HCT116 (cell line): Measurements from ENCODE around the gene CAPRIN1. TPM values are rescaled to one million over a fixed set of nuclear protein-coding genes. Genes with fewer than 3 reads are reported as not detected.

Experiments used
- ATAC-seq: fragments of 200-7000 bp; cut with Tn5 transposase; 2 replicates; pipeline ENCODE4 v1.9.1; 2020; ENCODE audit warnings: mild to moderate bottlenecking, moderate library complexity
- BruUV-seq: library from RNA; stranded (reverse); fragments of 400-500 nt; replicated peaks from 2 replicates; lab custom pipeline; 2021; lab: Mats Ljungman, UMichigan
- CTCF ChIA-PET: fragments of 300-600 bp; sonication (Branson Sonifier 250); formaldehyde crosslinking; loops from one replicate; lab custom pipeline; 2021; ENCODE audit warnings: antibody characterized with exemption; lab: Charles Lee
- POLR2A ChIA-PET: fragments of 300-600, 350-600 bp; sonication (Branson Sonifier 250); formaldehyde crosslinking; loops from one replicate; lab custom pipeline; 2021; ENCODE audit warnings: antibody characterized with exemption; lab: Charles Lee
- RAD21 ChIA-PET, 2 experiments: fragments of 300-600 bp; sonication (Branson Sonifier 250); formaldehyde crosslinking; loops; one replicate each; lab custom pipeline; 2023; ENCODE audit warnings: low total read pairs in 2 of 2; ENCODE audit not compliant: uncharacterized antibody in 2 of 2, unreplicated experiment in 2 of 2, low non-redundant PET in 1 of 2; lab: Charles Lee
- DNase-seq: peaks from one replicate; pipeline ENCODE4 v3.0.0-alpha.2; 2010; ENCODE audit warnings: low read depth, low spot score
- H2AFZ ChIP-seq: fragments of 200-600 bp; shearing (Covaris generic), sonication (generic); 2 replicates; pipeline ENCODE4 v1.6.1; 2017; ENCODE audit warnings: low read depth, mixed run types, mixed read lengths, antibody characterized with exemption, low read length; ENCODE audit not compliant: poor library complexity, severe bottlenecking
- H3K27ac ChIP-seq: 2 replicates; pipeline ENCODE4 v1.5.1; 2012; ENCODE audit warnings: low read depth, low read length
- H3K27me3 ChIP-seq: fragments of 200-600 bp; sonication (generic); 2 replicates; pipeline ENCODE4 v1.6.1; 2016; ENCODE audit warnings: mixed run types, low read length, mixed read lengths; ENCODE audit not compliant: insufficient read depth
- H3K36me3 ChIP-seq, 2 experiments: fragments of 200-500 bp in 1 of 2; fragments of 200-600 bp in 1 of 2; sonication (Bioruptor generic) in 1 of 2; sonication (generic) in 1 of 2; 2 replicates each; pipeline versions ENCODE4 v1.5.1 to v1.6.1; 2014 to 2016; ENCODE audit warnings: low read length in 2 of 2, inconsistent platforms in 1 of 2, mixed read lengths in 1 of 2, mixed run types in 1 of 2; ENCODE audit not compliant: insufficient read depth in 2 of 2, control insufficient read depth in 1 of 2
- H3K4me1 ChIP-seq, 2 experiments: fragments of 200-600 bp in 1 of 2; sonication (generic) in 1 of 2; 2 replicates each; pipeline versions ENCODE4 v1.5.1 to v1.6.1; 2012 to 2017; ENCODE audit warnings: low read length in 2 of 2, inconsistent platforms in 1 of 2, mild to moderate bottlenecking in 1 of 2, mixed read lengths in 1 of 2, mixed run types in 1 of 2, moderate library complexity in 1 of 2; ENCODE audit not compliant: insufficient read depth in 2 of 2, control insufficient read depth in 1 of 2
- H3K4me2 ChIP-seq: fragments of 200-600 bp; sonication (generic); 2 replicates; pipeline ENCODE4 v1.6.1; 2017; ENCODE audit warnings: mixed run types, low read length, mixed read lengths
- H3K4me3 ChIP-seq, 2 experiments: fragments of 200-600 bp in 1 of 2; sonication (generic) in 1 of 2; replicated peaks in 1 of 2; 2 replicates each; pipeline ENCODE4 v1.5.1; 2011 to 2016; ENCODE audit warnings: low read length in 2 of 2, control low read depth in 1 of 2, low read depth in 1 of 2, mild to moderate bottlenecking in 1 of 2, mixed read lengths in 1 of 2, mixed run types in 1 of 2
- H3K79me2 ChIP-seq: fragments of 200-600 bp; sonication (generic); 2 replicates; pipeline ENCODE4 v1.6.1; 2017; ENCODE audit warnings: mild to moderate bottlenecking, mixed run types, low read length, moderate library complexity, mixed read lengths; ENCODE audit not compliant: insufficient read depth
- H3K9ac ChIP-seq: fragments of 200-600 bp; sonication (generic); 2 replicates; pipeline ENCODE4 v1.6.1; 2016; ENCODE audit warnings: low read length, mixed read lengths
- H3K9me2 ChIP-seq: fragments of 200-600 bp; sonication (generic), shearing (Covaris generic); 2 replicates; pipeline ENCODE4 v1.6.1; 2017; ENCODE audit warnings: mixed run types, mild to moderate bottlenecking, moderate library complexity; ENCODE audit not compliant: insufficient read depth
- H3K9me3 ChIP-seq, 2 experiments: fragments of 200-500 bp in 1 of 2; fragments of 200-600 bp in 1 of 2; sonication (Bioruptor generic) in 1 of 2; sonication (generic) in 1 of 2; 2 replicates each; pipeline ENCODE4 v1.6.1; 2014 to 2017; ENCODE audit warnings: low read length in 2 of 2, mixed read lengths in 2 of 2, inconsistent platforms in 1 of 2, low read depth in 1 of 2, mild to moderate bottlenecking in 1 of 2, mixed run types in 1 of 2, moderate library complexity in 1 of 2; ENCODE audit not compliant: control insufficient read depth in 1 of 2, insufficient read depth in 1 of 2
- H4K20me1 ChIP-seq: fragments of 200-600 bp; sonication (generic), shearing (Covaris generic); 2 replicates; pipeline ENCODE4 v1.6.1; 2017; ENCODE audit warnings: mixed run types, mild to moderate bottlenecking, moderate library complexity; ENCODE audit not compliant: insufficient read depth
- CBX3 ChIP-seq: IDR thresholded peaks from 2 replicates; pipeline ENCODE4 v1.6.1; 2012; ENCODE audit warnings: low read depth
- CEBPB ChIP-seq: IDR thresholded peaks from 2 replicates; pipeline ENCODE4 v1.6.1; 2012; ENCODE audit warnings: low read depth
- CTCF ChIP-seq, 3 experiments: fragments of 200-600 bp in 1 of 3; sonication (generic) in 1 of 3; IDR thresholded peaks in 2 of 3; conservative IDR thresholded peaks in 1 of 3; 2 replicates each; pipeline ENCODE4 v1.5.1; 2012 to 2017; ENCODE audit warnings: low read depth in 2 of 3, low read length in 2 of 3, antibody characterized with exemption in 1 of 3, borderline replicate concordance in 1 of 3, control low read depth in 1 of 3, mild to moderate bottlenecking in 1 of 3, mixed read lengths in 1 of 3, mixed run types in 1 of 3, moderate library complexity in 1 of 3; ENCODE audit not compliant: insufficient read depth in 1 of 3
- EGR1 ChIP-seq: IDR thresholded peaks from 2 replicates; pipeline ENCODE4 v1.6.1; 2012; ENCODE audit warnings: low read depth
- ELF1 ChIP-seq: IDR thresholded peaks from 2 replicates; pipeline ENCODE4 v1.6.1; 2012; ENCODE audit warnings: low read depth, borderline replicate concordance
- EZH2 ChIP-seq: fragments of 200-600 bp; sonication (generic); IDR thresholded peaks from 2 replicates; pipeline ENCODE4 v1.6.1; 2017; ENCODE audit warnings: antibody characterized with exemption, mixed run types
- EZH2phosphoT487 ChIP-seq: fragments of 200-600 bp; IDR thresholded peaks from 2 replicates; pipeline ENCODE4 v1.6.1; 2018; ENCODE audit warnings: antibody characterized with exemption, borderline replicate concordance
- FOSL1 ChIP-seq: IDR thresholded peaks from 2 replicates; pipeline ENCODE4 v1.6.1; 2012; ENCODE audit warnings: low read depth
- JUND ChIP-seq: IDR thresholded peaks from 2 replicates; pipeline ENCODE4 v1.6.1; 2012
- RAD21 ChIP-seq: IDR thresholded peaks from 2 replicates; pipeline ENCODE4 v1.6.1; 2012; ENCODE audit warnings: low read depth, mild to moderate bottlenecking
- SP1 ChIP-seq: IDR thresholded peaks from 2 replicates; pipeline ENCODE4 v1.6.1; 2012; ENCODE audit warnings: low read depth
- SRF ChIP-seq: IDR thresholded peaks from 2 replicates; pipeline ENCODE4 v1.6.1; 2012; ENCODE audit warnings: low read depth
- TCF7L2 ChIP-seq: IDR thresholded peaks from 2 replicates; pipeline ENCODE4 v1.7.0; 2011; ENCODE audit warnings: borderline replicate concordance, inconsistent platforms; ENCODE audit not compliant: insufficient read depth, insufficient read length; ENCODE audit errors: extremely low read depth
- ZBTB33 ChIP-seq: IDR thresholded peaks from 2 replicates; pipeline ENCODE4 v1.6.1; 2011; ENCODE audit warnings: mild to moderate bottlenecking, low read length, moderate library complexity; ENCODE audit not compliant: insufficient replicate concordance; ENCODE audit errors: extremely low read depth
- ZFX ChIP-seq: fragments of 450-650 bp; IDR thresholded peaks from 2 replicates; pipeline ENCODE4 v1.6.1; 2017
- ZNF274 ChIP-seq: fragments of 200-500 bp; sonication (Bioruptor generic); IDR thresholded peaks from 2 replicates; pipeline ENCODE4 v1.6.1; 2014; ENCODE audit warnings: mild to moderate bottlenecking, low read depth, low read length, inconsistent platforms
- intact Hi-C: fragments of 100-400 bp; cut with micrococcal nuclease; formaldehyde crosslinking; loops from 2 replicates; pipeline ENCODE4 v1.10.0; 2022
- total RNA-seq: library from RNA; stranded (reverse); gene quantifications from one replicate; pipeline ENCODE4 v1.2.1, GENCODE V29; 2021; ENCODE audit not compliant: unreplicated experiment

CAPRIN1 gene
- total RNA-seq, 1 experiment from 2014 or later = 285 TPM

- H3K27me3 ChIP-seq = no peaks in the 10 kb centered on the region
- TF ChIP-seq CBX3 = no peak
- no peak for TF ChIP-seq ZBTB33
- no peak for TF ChIP-seq ZNF274
- no peak for TF ChIP-seq EZH2
- no peak for TF ChIP-seq RAD21
- TF ChIP-seq ZFX = no peak
- TF ChIP-seq CEBPB = no peak
- no peak for TF ChIP-seq TCF7L2
- TF ChIP-seq FOSL1 = no peak
- TF ChIP-seq ELF1 = no peak
- TF ChIP-seq SRF = no peak
- TF ChIP-seq JUND = no peak
- TF ChIP-seq EZH2phosphoT487 = no peak
- TF ChIP-seq EGR1 = no peak
- no peak for TF ChIP-seq SP1
- no peak for TF ChIP-seq CTCF (IDR thresholded peaks at IDR 0.05 in 2 of 3, conservative IDR thresholded peaks at IDR 0.05 in 1 of 3; ENCODE audit: borderline replicate concordance in 1 of 3, insufficient read depth in 1 of 3, low read depth in 2 of 3, low read length in 2 of 3)
- ChIA-PET RAD21 (no interaction called here), CTCF (interaction anchor here (0.6 kb wide), 1 partner anchor 40 kb away, joined by 3 read pairs; no protein-coding TSS in a partner anchor), POLR2A (interaction anchor here (0.7 kb wide), 1 partner anchor 12 kb away, joined by 4 read pairs; no protein-coding TSS in a partner anchor)
- H3K9ac ChIP-seq = no peak overlapping the region
- ATAC-seq (no peak), DNase-seq (no peak)
- no peaks in the 10 kb centered on the region for H3K9me2 ChIP-seq
- no peak overlapping the region for H3K4me2 ChIP-seq
- intact Hi-C loops = no loop called here
- H3K79me2 ChIP-seq = no peaks in the 10 kb centered on the region
- no peaks in the 10 kb centered on the region for H3K36me3 ChIP-seq
- no peak overlapping the region for H3K27ac ChIP-seq
- H2AFZ ChIP-seq = no peak overlapping the region
- no TSS peak for BruUV-seq
- no peaks in the 10 kb centered on the region for H4K20me1 ChIP-seq
- H3K4me3 ChIP-seq = no peak overlapping the region
- no peaks in the 10 kb centered on the region for H3K4me1 ChIP-seq
- H3K9me3 ChIP-seq = no peaks in the 10 kb centered on the region
These were observed 23.1 kb upstream of the CAPRIN1 start for GRCh38 chr11:34028425-34028824.
